Sigmoid colon (tissue), 7 donors: Measurements from ENCODE around the gene HIGD1A. TPM values are rescaled to one million over a fixed set of nuclear protein-coding genes. Genes with fewer than 3 reads are reported as not detected.

ENCODE experiments used
- DNase-seq: peaks from one replicate; pipeline ENCODE4 v3.0.0-alpha.2; 2019
- H3K27ac ChIP-seq, 4 donors: fragments of 200-600 bp; sonication (generic); one replicate each; pipeline ENCODE4 v1.5.1; 2016 to 2019; ENCODE audit warnings: mild to moderate bottlenecking in 1 of 4
- H3K27me3 ChIP-seq, 3 donors: fragments of 200-600 bp; sonication (generic); one replicate each; pipeline ENCODE4 v1.5.1; 2019; ENCODE audit warnings: mild to moderate bottlenecking in 1 of 3
- H3K36me3 ChIP-seq, 4 donors: fragments of 200-600 bp; sonication (generic); one replicate each; pipeline ENCODE4 v1.5.1; 2016 to 2019
- H3K4me1 ChIP-seq, 4 donors: fragments of 200-600 bp; sonication (generic); one replicate each; pipeline ENCODE4 v1.5.1; 2017 to 2019
- H3K4me3 ChIP-seq, 4 donors: fragments of 200-600 bp; sonication (generic); one replicate each; pipeline ENCODE4 v1.5.1; 2017 to 2019; ENCODE audit warnings: mild to moderate bottlenecking in 2 of 4, moderate library complexity in 1 of 4
- H3K9me3 ChIP-seq, 4 donors: fragments of 200-600 bp in 3 of 4; sonication (generic) in 3 of 4; one replicate each; pipeline versions ENCODE4 v1.5.1 to v1.6.1; 2013 to 2019
- CTCF ChIP-seq, 4 experiments: fragments of 450-650 bp in 3 of 4; fragments of 200-600 bp in 1 of 4; IDR thresholded peaks; one replicate each; pipeline ENCODE4 v1.5.1; 2016 to 2019; ENCODE audit warnings: antibody characterized with exemption in 4 of 4, mild to moderate bottlenecking in 3 of 4, moderate library complexity in 2 of 4
- EP300 ChIP-seq, 4 donors: sonication (generic); formaldehyde crosslinking; IDR thresholded peaks; one replicate each; pipeline ENCODE4 v1.6.1; 2017; ENCODE audit warnings: antibody characterized with exemption in 4 of 4
- POLR2A ChIP-seq, 2 donors: fragments of 450-650 bp; IDR thresholded peaks; one replicate each; pipeline ENCODE4 v1.6.1; 2016; ENCODE audit warnings: antibody characterized with exemption in 2 of 2, mild to moderate bottlenecking in 2 of 2, moderate library complexity in 2 of 2
- POLR2AphosphoS5 ChIP-seq, 4 donors: sonication (generic); formaldehyde crosslinking; IDR thresholded peaks; one replicate each; pipeline ENCODE4 v1.6.1; 2017; ENCODE audit warnings: antibody characterized with exemption in 4 of 4
- WGBS, 2 donors: extraction: QIAGEN DNeasy Blood & Tissue Kit; methylation state at CpG; one replicate each; pipeline ENCODE4 v1.1.7; 2013; 5-methylcytosine and 5-hydroxymethylcytosine counted together
- intact Hi-C: fragments of 100-400 bp; cut with DNase I; formaldehyde crosslinking; loops from one replicate; pipeline ENCODE4 v1.15.1; 2023
- polyA plus RNA-seq, 3 donors: library from polyadenylated mRNA; stranded (reverse); fragments of 200-250 nt; gene quantifications; one replicate each; pipeline ENCODE4 v1.2.3, GENCODE V29; 2013
- total RNA-seq, 4 donors: library from RNA; depleted of rRNA; stranded (reverse); fragments of >200 nt; gene quantifications; one replicate each; pipeline ENCODE4 v1.1.0, GENCODE V29; 2016
- donor health status: healthy with polysubstance abuse.
- donor health status: Bipolar disorder and iron deficiency.
- donor health status: healthy.

HIGD1A gene
- total and polyA plus RNA-seq, 7 donors = 127 to 1,597 (median 272) TPM

GRCh38 chr3:42851228-42851834, 47.0 kb upstream of the HIGD1A start:
- no peak for TF ChIP-seq CTCF (IDR thresholded peaks at IDR 0.05)
- TF ChIP-seq EP300 (IDR thresholded peaks at IDR 0.05) = no peak
- TF ChIP-seq POLR2AphosphoS5 (IDR thresholded peaks at IDR 0.05) = no peak
- TF ChIP-seq POLR2A (IDR thresholded peaks at IDR 0.05) = no peak
- Histone ChIP-seq H3K4me1 (peaks cover 0 to 15% (median 9%) of the 10 kb centered on the region in 4 donors), H3K27me3 (no peaks in the 10 kb centered on the region)

GRCh38 chr3:42850263-42850662, 46.0 kb upstream of the HIGD1A start:
- TF ChIP-seq EP300 (IDR thresholded peaks at IDR 0.05) (no peak), POLR2A (IDR thresholded peaks at IDR 0.05) (no peak), POLR2AphosphoS5 (IDR thresholded peaks at IDR 0.05) (no peak), CTCF (IDR thresholded peaks at IDR 0.05) (no peak)
- intact Hi-C loops = no loop called here
- no peak overlapping the region for H3K4me3 ChIP-seq
- H3K4me1 ChIP-seq = peaks cover 0 to 24% (median 15%) of the 10 kb centered on the region in 4 donors
- H3K36me3 ChIP-seq = no peaks in the 10 kb centered on the region
- no peak for DNase-seq
- H3K27me3 ChIP-seq = no peaks in the 10 kb centered on the region
- no peak overlapping the region for H3K27ac ChIP-seq
- no peaks in the 10 kb centered on the region for H3K9me3 ChIP-seq
- WGBS, 2 donors = 92 to 94% methylated on average over 3 of the region's 3 CpGs

More at GRCh38 chr3:42851228-42851834, 47.0 kb upstream of the HIGD1A start:
- 92 to 93% methylated on average over 6 of the region's 6 CpGs for WGBS, 2 donors
- Histone ChIP-seq H3K27ac (peak overlapping the region in 1 of 4 donors; percentile 42), H3K9me3 (no peaks in the 10 kb centered on the region), H3K36me3 (no peaks in the 10 kb centered on the region), H3K4me3 (no peak overlapping the region)
- DNase-seq = no peak
- intact Hi-C loops = no loop called here

- Histone ChIP-seq H3K27me3 (no peaks in the 10 kb centered on the region), H3K36me3 (no peaks in the 10 kb centered on the region), H3K4me3 (no peak overlapping the region), H3K27ac (no peak overlapping the region), H3K9me3 (no peaks in the 10 kb centered on the region), H3K4me1 (peaks cover 0 to 24% (median 15%) of the 10 kb centered on the region in 4 donors)
- 96% methylated on average over 7 of the region's 7 CpGs for WGBS, 2 donors
- TF ChIP-seq CTCF (IDR thresholded peaks at IDR 0.05) (no peak), EP300 (IDR thresholded peaks at IDR 0.05) (no peak), POLR2A (IDR thresholded peaks at IDR 0.05) (no peak), POLR2AphosphoS5 (IDR thresholded peaks at IDR 0.05) (no peak)
- no peak for DNase-seq
- intact Hi-C loops = no loop called here
These were observed 44.7 kb upstream of the HIGD1A start for GRCh38 chr3:42849017-42849416.

- TF ChIP-seq POLR2AphosphoS5 (IDR thresholded peaks at IDR 0.05) = peak in 1 of 4 donors; percentile 16
- no peak for TF ChIP-seq CTCF (IDR thresholded peaks at IDR 0.05)
- intact Hi-C loops = no loop called here
- H3K4me1 ChIP-seq = peaks cover 0 to 31% (median 21%) of the 10 kb centered on the region in 4 donors
- WGBS, 2 donors = 44 to 57% methylated on average over 4 of the region's 4 CpGs
- H3K9me3 ChIP-seq = no peaks in the 10 kb centered on the region
- H3K36me3 ChIP-seq = no peaks in the 10 kb centered on the region
- DNase-seq = no peak
- no peak overlapping the region for H3K4me3 ChIP-seq
- no peaks in the 10 kb centered on the region for H3K27me3 ChIP-seq
- peak overlapping the region; percentile 31 to 77 (median 52) for H3K27ac ChIP-seq
These were observed 43.4 kb upstream of the HIGD1A start for GRCh38 chr3:42847731-42848130.
